NCI-H146 (cell line): ENCODE measurements around the gene KRT80.

Experiments
- DNase-seq: peaks from one replicate; lab custom pipeline; 2025; lab: John Stamatoyannopoulos, UW

The KRT80 gene

DNA sequence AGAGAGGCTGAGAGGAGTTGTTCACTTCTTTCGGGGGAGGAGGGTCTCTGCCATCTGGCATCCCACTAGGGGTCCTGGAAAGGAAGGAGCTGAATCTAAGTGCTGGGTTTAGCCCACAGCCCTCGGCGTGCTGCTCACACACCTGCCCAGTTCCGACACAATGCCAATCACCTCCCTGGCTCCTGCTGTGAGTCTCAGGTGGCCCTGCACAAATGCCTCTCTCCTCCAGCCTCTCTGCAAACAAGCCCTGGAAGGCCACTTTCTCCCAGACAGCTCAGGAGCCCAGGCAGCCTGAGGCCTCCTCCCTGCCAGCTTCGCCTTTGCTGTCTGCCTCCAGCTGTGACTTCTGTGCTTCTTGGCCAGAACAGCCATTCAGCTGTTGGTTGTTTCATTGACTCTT is 61.1 kb downstream of the KRT80 start:
- DNase-seq, result peak; percentile 99

DNA sequence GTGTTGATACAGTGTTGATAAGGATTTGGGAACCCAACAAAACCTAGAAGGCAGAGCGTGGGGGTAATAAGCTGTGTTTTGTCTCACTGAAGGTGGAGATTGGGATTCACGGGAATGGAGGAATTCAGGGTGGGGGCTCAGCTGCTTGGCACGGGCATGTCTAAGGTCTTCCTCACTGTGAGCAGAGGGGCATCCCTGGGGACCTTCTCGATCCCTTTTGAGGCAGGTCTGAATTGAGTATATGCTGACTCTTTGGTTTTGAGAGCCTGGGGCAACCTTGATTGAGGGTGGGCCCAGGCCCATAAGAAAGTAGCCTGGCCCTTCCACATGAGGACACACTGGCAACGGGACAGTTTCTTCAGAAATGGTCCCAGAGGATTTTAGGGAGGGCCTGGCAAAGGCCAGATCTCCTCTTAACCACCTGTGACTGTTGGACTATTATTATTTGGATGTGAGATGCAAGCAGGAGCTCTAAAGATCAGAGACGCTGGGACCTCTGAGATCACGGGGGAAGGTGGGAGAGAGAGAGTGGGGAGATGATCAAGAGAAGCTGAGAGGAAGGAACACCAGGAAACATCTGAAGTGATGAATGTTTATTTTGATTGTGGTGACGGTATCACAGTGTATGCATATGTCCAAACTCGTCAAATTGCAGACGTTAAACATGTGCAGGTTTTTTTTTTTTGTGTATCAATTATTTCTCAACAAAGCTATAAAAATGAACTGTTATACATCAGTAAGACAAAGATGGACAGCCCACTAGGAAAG is 63.9 kb downstream of the KRT80 start:
- DNase-seq, result no peak

DNA sequence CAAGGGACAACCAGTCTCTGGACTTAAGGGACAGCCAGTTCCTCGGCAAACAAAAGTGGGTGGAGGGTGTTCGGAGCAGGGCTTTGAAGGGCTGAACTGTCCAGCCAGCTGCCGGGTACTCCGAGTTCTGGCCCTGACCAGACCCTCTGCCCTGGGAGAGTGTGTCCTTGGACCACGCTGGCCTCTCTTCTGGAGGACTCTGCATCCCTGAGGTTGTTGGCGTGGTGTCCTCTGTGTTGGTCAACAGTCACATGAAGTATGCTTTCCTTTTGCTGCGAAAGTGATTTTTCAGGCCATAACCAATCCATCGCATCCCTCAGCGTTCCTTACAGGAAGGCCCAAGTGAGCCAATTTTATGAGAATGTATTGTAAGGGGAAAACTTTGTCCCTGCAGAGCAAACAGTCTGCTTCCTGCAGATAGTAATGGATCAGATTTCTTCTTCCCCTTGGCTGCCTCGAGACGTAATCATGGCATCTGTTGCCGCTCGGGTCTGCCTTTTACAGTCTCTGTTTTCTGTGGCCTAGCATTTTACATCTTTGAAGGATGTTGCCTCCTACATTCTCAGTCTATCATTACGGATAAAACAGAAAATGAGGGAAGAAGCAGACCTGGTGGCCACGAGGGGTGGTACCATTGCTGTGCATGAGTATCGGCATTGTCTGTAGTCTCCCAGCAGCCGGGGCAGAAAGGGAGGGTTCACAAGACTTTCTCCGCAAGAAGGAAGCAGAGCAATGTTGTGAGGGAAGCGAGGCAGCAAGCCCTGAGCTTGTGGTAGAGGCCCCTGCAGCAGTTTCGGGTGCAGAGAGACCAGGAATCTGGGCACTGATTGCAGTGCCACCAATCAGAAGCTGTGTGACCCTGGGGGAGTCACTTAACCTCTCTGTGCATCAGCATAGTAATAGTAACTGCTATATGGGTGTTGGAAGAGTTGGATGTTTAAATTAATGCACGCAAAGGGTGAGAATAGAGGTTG is 64.9 kb downstream of the KRT80 start:
- peak; percentile 51 for DNase-seq

DNA sequence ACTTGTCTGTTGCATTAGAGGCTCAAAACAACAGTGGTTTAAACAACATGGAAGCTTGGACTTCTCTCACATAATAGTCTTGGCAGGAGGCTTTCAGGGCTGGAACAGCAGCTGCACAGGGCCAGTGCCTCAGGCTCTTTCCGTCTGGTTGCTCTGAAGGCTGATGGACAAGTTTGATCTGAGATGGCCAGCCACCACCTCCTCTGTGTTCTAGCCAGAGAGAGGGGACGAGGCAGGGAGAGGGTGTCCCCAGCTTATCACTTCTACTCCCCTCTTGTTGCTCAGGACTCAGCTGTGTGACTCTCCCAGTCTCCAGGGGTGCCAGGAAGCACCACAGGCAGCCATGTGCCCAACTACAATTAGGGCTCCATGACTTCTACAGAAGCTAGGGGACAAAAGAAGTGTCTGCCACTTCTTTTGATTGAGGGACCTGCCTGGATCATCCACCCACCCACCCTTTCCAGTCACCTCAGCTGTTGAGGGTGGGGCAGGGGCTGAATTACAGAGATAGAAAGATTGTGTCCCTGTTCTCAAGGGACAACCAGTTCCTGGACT is 65.7 kb downstream of the KRT80 start:
- DNase-seq, result peak; percentile 82

DNA sequence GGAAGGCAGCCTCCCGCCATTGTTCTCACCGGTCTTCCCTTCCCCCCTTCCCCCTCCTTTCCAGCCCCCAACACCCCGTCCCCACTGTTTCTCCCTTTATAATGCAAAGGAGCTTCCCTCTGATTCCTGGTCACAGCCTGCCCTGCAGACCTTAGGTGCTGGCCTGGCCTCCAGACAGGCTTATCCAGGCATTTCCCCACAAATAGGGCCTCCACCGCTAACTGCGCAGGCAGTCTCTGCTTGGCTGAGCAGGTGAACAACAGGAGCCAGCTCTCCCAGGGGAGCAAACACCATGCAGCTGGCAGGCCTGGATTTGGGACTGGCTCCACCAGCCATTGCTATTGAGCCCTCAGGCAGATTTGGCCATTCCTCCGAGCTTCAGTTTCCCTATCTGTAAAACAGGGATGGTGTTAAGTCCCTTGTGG is 66.3 kb downstream of the KRT80 start:
- DNase-seq, result peak; percentile 87

DNA sequence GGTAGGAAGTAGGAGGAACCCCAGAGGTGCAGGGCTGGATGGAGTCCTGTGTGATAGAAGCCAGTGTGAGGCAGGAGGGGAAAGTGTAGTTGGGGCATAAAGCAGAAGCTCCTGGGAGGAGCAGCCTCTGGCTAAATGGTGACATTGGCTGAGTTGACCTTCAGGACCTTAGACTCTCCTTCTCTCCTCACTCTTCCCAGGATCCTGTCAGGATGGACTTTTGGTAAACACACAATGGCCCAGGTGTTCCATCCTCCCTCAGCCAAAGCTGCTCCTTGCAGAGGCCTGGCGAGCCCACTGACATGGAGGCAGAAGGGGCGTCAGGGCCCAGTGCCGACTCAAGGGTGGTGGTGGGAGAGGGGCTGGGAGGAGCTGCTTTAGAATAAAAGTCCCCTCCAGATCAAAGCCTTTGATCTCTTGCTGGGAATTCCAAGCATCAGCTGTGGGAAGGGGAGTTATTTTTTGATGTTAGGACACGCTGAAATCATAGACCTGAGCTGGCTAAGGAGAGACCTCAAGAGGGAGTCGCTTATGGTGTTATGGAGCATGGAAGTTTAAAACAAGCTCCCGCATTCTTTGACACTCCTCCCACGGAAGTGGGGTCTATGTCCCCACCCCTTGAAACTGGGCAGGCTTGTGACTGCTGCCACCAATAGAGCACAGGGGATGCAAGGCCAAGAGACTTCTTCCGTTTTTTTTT is 68.2 kb downstream of the KRT80 start:
- DNase-seq, result no peak

DNA sequence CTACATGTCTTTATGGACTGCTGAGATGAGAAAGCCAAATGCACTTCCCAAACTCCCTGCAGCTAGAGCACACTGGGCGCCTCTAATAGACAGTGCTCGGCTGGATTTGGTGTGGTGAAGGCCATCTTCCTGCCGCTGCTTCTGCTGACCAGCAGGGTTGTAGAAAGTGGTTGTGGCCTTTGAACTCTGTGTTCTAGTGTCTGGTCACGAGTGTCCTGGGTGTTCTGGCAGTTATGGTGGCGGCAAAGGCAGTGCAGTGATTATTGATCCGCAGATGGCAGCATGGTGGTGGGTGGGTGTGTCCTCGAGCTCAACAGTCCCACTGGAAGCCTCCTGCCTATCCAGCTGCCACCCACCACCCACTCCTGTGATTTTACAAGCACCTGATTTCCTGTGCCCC is 68.9 kb downstream of the KRT80 start:
- no peak for DNase-seq

DNA sequence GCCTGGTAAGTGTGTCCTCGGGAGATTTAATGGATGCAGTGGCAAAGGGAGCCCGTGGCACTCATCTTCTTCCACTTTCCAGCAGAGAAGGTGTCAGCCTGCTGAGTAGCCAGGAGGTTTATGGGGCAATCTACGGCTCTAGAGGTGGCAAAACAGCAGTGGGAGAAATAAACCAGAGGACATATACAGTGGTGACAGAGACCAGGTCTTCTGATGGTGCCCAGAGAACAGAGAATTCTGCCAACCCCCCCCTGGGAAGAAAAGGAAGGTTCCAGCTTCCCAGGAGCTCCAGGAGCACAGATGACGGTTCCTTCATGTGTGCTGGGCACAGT is 69.3 kb downstream of the KRT80 start:
- DNase-seq, result no peak

DNA sequence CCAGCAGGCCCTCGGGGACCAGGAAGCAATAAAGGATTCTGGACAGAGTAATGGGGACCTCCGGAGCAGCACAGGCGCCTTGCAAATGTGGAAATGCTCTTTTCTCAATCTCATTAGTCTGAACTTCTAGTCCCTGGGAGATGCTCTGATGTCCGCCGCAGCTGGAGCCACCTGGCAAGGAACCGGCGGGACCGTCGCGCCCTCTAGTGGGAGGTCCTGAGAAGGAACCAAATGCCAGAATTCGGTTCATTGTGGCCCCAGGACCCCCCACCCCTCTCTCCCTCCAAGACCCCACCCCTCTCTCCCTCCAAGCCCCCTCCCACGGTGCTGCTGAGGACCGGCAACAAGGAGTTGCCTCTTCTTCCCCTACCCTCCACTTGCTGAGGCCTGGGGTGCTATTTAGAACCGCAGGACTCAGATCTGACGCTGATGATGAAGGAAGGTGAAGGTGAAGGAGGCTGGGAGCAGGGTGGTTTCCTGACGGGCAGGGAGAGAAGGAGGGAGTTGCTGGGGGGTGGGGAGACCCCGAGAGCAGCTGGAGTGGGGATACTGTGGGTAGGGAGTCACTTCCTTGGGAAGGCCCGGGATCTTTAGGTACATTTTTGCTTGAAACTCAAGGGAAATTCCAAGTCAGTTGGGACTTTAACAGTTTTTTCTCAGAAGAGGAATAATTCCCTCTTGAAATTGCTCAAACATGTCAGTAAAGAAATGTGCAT is 69.8 kb downstream of the KRT80 start:
- peak; percentile 78 for DNase-seq

DNA sequence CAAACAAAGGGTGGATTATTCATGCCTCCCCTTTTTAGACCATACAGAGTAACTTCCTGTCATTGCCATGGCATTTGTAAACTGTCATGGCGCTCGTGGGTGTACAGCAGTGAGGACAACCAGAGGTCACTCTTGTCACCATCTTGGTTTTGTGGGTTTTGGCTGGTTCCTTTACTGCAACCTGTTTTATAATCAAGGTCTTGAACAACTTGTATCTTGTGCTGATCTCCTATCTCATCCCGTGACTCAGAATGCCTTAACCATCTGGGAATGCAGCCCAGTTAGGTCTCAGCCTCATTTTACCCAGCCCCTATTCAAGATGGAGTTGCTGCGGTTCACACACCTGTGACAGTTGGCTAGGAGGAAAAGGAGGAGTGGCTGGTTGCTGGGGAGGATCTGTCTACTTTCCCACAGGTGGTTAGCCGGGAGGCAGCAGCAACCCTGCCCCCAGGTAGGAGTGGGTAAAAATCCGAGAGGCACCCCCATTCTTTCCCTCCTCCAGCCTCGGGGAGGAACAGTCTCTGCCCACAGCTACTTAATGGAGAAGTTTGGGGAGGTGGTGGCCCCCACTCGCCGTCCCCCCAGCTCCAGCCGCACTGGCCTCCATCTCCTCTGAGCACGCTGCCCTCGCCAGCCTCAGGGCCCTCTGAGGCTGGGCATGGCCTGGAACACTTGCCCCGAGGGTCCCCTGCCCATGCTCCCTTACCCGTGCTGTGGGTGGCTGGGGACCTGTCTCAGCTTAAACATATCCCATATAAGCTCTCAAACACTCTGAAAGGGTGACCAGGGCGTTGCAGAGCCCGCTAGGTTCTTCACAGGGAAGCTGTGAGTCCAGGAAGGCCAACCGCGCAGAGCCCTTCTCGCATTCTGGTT is 70.6 kb downstream of the KRT80 start:
- DNase-seq, result no peak

DNA sequence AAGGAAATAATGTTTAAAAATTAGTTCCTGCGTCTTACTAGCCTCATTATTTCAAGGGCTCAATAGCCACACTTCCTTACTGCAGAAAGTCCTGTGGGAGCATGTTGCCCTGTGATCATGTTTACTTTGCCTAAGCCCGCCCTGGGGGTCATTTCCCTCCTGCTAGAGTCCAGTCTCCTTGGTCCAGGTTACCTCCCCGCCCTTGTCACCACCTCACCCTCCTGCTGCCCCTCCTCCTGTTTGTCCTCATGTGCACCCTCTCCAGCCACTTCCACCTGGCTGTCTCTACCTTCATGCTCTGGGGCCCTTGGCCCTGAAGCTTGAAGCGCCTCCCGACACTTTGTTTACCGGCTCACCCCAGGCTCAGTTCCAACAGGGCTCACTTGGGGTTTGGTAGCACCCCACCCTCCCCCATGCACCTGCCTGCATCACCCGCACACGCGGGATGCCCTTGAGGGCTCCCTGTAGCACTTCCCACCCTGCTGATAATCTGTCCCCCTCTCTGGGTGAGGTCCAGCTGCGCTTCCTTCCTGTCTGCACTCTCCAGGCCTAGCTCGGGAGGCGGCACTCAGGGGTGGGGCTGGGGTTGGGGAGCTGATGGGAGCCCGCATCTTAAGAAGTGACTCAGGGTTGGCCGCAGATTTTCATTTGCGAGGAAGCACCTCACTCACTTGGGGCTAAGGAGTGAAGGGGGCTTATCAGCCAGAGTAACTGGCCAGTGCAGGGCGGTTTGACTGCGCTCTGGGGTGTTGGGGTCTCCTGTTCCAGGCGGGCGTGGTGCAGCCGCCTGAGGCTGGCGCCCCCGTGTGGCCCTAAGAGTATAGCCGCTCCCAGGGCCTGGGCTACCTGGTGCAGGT is 72.2 kb downstream of the KRT80 start:
- DNase-seq, result peak; percentile 79
